Choroid plexus epithelial cell (primary cell): Measurements from ENCODE around the gene ANKRD39.

Experiments used
- DNase-seq: peaks from one replicate; pipeline ENCODE4 v3.0.0-alpha.2; 2010; ENCODE audit warnings: low read depth
- H3K4me3 ChIP-seq: 2 replicates; pipeline ENCODE4 v1.5.1; 2011; ENCODE audit warnings: low read depth, mild to moderate bottlenecking, control low read depth, low read length, moderate library complexity
- TF ChIP-seq, protein P1 (sequence below): conservative IDR thresholded peaks from 2 replicates; pipeline ENCODE4 v1.5.1; 2011; ENCODE audit warnings: low read depth, mild to moderate bottlenecking, control low read depth, inconsistent platforms, low read length, moderate library complexity

ANKRD39 gene, protein sequence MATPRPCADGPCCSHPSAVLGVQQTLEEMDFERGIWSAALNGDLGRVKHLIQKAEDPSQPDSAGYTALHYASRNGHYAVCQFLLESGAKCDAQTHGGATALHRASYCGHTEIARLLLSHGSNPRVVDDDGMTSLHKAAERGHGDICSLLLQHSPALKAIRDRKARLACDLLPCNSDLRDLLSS

DNA sequence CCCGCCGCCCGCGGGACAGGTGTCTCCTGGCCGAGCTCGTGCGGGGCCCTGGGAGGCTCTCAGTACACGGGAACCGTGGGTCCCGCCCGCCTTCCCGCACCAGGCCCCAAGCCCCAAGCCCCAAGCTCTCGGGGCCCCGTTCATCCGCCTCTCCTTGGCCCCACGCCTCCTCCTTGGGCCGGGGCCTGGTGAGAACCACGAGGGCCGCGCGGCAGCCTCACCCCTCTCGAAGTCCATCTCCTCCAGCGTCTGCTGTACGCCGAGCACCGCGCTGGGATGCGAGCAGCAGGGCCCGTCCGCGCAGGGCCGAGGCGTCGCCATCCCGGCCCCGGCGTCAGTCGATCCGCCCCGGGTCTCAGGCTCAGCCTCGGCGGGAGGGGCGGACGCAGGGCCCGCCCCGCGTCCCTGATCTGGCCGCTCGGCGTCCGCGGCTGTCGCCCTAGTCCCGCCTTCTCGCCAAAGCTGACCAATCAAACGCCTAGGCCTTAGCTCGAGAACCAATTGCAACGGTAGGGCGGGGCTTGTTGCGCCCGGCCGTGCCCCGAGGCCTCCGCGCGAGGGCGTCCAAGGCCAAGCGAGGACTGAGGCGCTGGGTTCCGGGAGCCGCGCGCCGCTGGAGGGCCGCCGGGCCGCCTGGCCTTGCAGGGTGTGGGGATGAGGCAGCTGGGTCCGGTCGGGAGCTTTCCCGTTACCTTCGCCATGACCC, at the start of gene ANKRD39:
TSS of gene ANKRD39 (minus strand) at position 350 of the 706 bp plus-strand sequence. CDS start at position 321, 29 bp downstream.
- peak within 1 kb of the TSS; percentile 76 for H3K4me3 ChIP-seq
- DNase-seq, result peak; percentile 99
- TF ChIP-seq, protein P1, sequence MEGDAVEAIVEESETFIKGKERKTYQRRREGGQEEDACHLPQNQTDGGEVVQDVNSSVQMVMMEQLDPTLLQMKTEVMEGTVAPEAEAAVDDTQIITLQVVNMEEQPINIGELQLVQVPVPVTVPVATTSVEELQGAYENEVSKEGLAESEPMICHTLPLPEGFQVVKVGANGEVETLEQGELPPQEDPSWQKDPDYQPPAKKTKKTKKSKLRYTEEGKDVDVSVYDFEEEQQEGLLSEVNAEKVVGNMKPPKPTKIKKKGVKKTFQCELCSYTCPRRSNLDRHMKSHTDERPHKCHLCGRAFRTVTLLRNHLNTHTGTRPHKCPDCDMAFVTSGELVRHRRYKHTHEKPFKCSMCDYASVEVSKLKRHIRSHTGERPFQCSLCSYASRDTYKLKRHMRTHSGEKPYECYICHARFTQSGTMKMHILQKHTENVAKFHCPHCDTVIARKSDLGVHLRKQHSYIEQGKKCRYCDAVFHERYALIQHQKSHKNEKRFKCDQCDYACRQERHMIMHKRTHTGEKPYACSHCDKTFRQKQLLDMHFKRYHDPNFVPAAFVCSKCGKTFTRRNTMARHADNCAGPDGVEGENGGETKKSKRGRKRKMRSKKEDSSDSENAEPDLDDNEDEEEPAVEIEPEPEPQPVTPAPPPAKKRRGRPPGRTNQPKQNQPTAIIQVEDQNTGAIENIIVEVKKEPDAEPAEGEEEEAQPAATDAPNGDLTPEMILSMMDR, result peak; percentile 61

DNA sequence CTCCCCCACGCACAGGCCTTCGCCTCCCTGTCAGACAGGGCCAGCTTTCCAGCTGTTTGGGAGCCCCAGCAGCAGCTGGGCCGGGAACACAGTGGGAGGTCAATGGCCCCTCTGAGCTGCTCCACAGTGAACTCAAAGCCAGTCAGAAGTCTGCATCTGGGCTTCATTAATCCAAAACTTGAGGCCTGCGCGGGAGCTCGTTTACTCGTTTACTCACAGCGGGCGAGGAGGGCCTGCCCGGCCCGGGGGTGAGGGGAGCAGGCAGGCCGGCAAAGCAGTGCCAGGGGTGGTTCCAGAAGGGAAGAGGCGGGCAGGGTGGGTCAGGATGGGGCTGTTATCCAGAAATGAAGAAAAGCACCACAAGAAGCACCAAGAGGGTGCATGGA, 48.9 kb upstream of the ANKRD39 start:
- TF ChIP-seq, protein P1, result no peak
- DNase-seq, result peak; percentile 38
- H3K4me3 ChIP-seq, result no peak overlapping the region

DNA sequence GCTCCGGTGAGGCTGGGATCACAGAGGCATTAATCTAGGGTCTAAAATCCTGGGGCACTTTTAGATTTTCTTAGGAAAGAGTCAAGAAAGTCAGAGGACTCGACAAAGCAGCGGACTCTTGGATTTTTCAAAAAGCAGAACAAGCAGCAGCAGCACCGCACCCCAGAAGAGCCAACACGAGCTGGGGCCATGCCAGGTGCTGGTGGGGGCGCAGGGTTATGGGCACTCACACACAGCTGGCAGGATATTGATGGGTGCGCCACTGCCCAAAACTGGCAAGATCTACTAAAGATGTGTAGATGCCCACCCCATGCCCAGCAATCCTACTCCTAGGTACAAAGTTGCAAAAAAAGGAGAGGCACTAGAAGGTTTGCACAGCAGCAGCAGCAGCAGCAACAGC, 46.0 kb upstream of the ANKRD39 start:
- no peak for DNase-seq
- TF ChIP-seq, protein P1, result no peak
- no peak overlapping the region for H3K4me3 ChIP-seq

DNA sequence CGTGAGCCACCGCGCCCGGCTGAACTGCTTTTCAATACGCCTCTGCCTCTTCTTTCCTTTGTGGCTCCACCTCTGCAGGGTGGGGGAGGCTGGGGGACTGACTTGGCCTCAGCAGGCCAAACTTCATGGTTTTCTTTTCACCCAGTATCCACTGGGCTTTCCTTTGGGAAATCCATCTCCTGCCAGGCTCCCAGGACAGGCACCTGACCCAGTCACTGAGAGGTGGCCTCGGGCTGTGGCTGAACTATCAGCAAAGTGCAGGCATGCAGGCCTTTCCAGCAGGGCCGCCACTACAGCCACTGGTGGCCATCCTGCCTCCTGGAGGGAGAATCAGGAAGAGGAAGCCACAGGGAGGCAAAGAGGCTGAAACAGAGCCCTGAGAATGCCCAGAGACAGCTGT, 45.5 kb upstream of the ANKRD39 start:
- DNase-seq, result no peak
- no peak overlapping the region for H3K4me3 ChIP-seq
- TF ChIP-seq, protein P1, result peak; percentile 23

DNA sequence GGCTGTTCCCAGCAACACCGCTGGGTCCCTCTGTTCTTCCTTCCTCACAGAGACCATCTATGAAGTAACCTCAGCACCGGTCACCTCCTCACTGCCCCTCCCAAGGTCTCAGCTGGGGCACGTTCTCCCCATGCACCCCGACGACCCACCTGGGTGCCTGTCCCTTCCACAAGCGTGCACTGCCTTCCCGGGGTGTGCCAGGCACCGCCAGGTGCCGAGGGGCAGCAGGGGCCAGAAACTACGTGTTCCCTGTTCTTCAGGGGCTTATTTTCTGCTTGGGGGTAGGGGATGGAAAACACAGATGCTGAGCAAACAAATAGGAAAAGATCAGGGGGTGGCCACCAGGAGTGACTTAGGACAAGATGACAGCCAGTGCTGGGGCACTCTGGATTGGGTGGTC, 42.4 kb upstream of the ANKRD39 start:
- H3K4me3 ChIP-seq, result no peak overlapping the region

DNA sequence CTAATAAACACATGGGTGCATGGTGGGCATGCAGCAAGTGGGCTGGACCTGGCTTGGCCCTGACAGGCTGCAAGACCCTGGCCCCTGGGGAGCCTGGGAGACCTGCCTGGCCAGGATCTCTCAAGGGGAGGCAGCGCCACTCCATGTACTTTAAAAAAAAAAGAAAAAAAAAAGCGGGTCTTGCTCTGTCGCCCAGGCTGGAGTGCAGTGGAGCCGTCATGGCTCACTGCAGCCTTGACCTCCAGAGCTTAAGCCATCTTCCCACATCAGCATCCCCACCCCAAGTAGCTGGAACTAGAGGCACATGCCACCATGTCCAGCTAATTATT, 41.6 kb upstream of the ANKRD39 start:
- TF ChIP-seq, protein P1, result no peak
- H3K4me3 ChIP-seq, result no peak overlapping the region
- DNase-seq, result no peak

More for the DNA sequence above, 42.4 kb upstream of the ANKRD39 start:
- TF ChIP-seq, protein P1, result no peak
- no peak for DNase-seq
